GM12875 (cell line): ENCODE results near the gene FTCD.

Source experiments
- H3K4me3 ChIP-seq: one replicate; pipeline ENCODE4 v1.5.1; 2011; ENCODE audit warnings: low read depth, low read length, control low read depth
- TF ChIP-seq, protein P1 (sequence below): IDR thresholded peaks from 2 replicates; pipeline ENCODE4 v1.5.1; 2011; ENCODE audit warnings: low read depth, mild to moderate bottlenecking, control low read depth, inconsistent platforms, low read length, moderate library complexity, borderline replicate concordance; ENCODE audit not compliant: insufficient read depth

FTCD gene

DNA sequence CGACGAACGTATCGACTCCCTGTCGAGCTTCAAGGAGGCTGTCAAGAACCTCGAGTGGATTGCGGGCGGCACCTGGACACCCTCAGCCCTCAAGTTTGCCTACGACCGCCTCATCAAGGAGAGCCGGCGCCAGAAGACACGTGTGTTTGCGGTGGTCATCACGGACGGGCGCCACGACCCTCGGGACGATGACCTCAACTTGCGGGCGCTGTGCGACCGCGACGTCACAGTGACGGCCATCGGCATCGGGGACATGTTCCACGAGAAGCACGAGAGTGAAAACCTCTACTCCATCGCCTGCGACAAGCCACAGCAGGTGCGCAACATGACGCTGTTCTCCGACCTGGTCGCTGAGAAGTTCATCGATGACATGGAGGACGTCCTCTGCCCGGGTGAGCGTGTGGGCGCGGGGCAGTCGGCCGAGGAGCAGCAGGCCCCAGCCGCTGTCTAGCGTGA is 29.5 kb downstream of the FTCD start:
- H3K4me3 ChIP-seq = no peak overlapping the region
- TF ChIP-seq, protein P1, sequence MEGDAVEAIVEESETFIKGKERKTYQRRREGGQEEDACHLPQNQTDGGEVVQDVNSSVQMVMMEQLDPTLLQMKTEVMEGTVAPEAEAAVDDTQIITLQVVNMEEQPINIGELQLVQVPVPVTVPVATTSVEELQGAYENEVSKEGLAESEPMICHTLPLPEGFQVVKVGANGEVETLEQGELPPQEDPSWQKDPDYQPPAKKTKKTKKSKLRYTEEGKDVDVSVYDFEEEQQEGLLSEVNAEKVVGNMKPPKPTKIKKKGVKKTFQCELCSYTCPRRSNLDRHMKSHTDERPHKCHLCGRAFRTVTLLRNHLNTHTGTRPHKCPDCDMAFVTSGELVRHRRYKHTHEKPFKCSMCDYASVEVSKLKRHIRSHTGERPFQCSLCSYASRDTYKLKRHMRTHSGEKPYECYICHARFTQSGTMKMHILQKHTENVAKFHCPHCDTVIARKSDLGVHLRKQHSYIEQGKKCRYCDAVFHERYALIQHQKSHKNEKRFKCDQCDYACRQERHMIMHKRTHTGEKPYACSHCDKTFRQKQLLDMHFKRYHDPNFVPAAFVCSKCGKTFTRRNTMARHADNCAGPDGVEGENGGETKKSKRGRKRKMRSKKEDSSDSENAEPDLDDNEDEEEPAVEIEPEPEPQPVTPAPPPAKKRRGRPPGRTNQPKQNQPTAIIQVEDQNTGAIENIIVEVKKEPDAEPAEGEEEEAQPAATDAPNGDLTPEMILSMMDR = no peak

DNA sequence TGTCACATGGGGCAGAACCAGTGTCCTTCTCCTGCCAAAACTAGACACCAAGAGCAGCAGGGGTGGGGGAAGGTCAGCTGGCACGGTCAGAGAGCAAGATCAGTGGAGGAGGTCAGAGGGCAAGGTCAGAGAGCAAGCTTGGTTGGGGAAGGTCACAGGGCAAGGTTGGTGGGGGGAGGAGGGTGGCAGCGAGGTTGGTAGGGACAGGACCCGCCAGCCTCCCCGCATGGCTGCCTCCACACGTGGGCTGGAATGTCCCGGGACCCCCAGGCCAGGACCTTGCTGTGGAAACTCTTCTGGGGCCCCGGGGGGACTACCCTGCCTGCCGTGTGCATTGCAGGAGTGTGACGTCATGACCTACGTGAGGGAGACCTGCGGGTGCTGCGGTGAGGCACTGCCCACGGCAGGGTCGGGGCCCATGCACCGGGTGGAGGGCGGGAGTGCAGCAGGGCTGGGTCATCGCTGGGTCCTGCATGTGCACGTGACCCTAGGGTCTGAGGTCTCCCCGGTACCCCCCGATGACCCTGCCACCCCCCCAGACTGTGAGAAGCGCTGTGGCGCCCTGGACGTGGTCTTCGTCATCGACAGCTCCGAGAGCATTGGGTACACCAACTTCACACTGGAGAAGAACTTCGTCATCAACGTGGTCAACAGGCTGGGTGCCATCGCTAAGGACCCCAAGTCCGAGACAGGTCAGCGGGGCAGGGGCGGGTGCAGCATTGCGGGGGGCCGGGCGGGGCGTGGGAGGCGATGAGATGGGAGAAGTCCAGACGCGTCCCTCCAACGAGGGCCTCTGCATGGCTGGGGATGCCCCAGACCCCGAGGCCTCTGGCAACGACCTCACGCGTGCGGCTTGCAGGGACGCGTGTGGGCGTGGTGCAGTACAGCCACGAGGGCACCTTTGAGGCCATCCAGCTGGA is 30.2 kb downstream of the FTCD start:
- TF ChIP-seq, protein P1 = no peak

DNA sequence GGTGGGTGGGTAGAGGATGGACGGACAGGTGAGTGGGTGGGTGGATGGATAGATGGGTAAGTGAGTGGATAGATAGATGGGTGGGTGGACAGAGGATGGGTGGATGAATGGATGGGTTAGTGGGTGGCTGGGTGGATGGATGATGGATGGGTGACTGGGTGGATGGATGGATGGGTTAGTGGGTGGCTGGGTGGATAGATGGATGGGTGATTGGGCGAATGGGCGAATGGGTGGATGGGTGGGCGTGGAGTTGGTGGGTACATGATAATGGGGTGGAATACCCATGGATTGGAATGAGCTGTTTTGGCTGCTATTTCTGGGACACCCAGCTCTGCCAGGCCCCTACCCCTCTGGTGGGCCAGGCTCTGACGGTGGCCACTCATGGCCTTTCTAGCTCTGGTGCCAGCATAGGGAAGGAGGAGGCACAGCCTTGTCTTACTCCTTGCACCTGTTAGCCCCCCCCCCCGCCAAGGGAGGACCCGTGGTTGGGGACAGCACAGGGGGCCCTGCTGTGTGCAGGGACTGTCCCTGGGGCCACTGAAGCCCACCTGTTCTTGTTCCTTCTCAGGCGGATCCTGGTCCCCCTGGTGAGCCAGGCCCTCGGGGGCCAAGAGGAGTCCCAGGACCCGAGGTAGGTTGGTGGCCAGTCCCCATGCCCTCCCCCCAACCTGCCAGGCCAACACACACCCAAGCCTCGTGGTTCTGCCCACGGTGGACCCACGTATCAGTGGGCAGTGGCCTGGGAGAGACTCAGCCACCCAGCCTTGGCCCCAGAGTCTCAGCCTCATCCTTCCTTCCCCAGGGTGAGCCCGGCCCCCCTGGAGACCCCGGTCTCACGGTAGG is 31.1 kb downstream of the FTCD start:
- H3K4me3 ChIP-seq = no peak overlapping the region
- TF ChIP-seq, protein P1 = no peak

More for the DNA sequence above, 30.2 kb downstream of the FTCD start:
- no peak overlapping the region for H3K4me3 ChIP-seq

DNA sequence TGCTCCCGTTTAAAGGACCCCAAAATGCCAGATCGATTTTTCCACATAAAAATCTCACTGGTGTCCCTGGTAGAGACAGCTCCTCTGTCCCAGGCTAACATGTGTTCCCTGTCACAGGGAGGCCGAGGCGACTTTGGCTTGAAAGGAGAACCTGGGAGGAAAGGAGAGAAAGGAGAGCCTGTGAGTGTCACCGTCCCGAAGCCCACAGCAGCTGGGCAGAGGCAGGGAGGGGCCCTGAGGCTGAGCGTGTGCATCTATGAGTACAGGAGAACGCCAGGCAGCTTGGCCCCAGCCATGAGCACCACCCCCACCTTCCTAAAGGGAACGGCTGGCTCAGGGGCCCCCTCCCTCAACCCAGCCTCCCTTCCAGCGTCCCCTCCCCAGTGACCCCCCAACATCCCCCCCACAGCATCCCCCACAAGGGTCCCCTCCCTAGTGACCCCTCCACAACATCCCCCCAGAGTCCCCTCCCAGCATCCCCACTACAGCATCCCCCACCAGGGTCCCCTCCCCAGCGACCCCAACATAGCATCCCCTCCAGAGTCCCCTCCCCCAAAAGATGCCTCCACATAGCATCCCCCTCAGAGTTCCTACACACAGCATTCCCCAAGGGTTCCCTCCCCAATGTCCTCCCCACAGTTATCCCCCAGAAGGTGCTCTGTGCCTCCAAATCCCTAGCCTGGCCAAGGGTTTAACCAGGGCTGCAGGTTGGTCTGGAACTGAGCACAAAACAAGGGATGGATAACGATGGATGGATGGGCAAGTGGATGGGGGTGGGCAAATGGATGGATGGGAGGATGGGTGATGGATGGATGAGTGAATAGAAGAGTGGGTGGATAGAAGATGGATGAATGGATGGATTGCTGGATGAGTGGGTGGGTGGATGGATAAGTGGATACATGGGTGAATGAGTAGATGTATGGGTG is 32.4 kb downstream of the FTCD start:
- no peak overlapping the region for H3K4me3 ChIP-seq
- TF ChIP-seq, protein P1 = no peak

DNA sequence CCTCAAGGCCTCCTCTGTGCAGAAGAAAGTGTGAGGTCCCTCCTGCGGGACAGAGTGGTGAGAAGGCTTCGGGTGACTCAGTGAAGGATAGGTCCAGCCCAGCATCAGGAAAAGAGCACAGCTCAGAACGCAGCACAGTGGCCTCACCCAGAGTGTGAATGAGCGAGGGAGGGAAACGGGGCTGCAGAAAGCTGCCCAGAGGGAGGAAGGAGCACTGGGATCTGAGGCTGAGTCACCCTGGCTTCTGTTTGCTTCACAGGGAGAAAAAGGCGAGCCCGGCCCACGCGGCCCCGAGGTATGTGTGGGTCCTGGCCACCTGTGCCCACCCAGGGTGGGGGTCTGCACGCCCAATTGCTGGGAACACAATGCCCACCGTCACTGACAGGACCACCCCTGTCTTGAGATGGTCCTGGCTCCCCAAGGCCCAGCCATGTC is 33.1 kb downstream of the FTCD start:
- no peak overlapping the region for H3K4me3 ChIP-seq
- TF ChIP-seq, protein P1 = no peak
